ENCODE results near the gene GNAT2.

Gene GNAT2

DNA sequence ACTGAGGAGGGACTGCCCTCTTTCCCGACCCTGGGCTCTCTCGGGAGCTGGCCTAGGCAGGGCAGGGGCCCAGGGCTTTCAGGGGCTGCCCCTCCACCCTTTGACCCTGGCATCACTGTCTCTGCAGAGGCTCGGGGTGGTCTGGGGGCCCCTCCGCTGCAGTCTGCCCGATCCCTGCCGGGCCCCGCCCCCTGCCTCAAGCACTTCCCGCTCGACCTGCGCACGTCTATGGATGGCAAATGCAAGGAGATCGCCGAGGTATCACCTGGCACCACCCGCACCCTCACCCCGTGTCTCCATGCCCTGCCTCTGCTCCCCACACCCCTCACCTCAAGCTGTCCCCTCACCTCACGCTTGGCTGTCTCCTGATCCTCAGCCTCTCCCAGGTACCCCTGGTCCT is 5.8 kb upstream of the GNAT2 start:
- in situ Hi-C loops (cut with MboI; ENCODE audit: low pct_unique_long_range_greater_than_20kb, low sequenced_read_pairs, unreplicated experiment) = no loop called here
- no peak for DNase-seq (ENCODE audit: low spot score)
- TF ChIP-seq, protein P1, sequence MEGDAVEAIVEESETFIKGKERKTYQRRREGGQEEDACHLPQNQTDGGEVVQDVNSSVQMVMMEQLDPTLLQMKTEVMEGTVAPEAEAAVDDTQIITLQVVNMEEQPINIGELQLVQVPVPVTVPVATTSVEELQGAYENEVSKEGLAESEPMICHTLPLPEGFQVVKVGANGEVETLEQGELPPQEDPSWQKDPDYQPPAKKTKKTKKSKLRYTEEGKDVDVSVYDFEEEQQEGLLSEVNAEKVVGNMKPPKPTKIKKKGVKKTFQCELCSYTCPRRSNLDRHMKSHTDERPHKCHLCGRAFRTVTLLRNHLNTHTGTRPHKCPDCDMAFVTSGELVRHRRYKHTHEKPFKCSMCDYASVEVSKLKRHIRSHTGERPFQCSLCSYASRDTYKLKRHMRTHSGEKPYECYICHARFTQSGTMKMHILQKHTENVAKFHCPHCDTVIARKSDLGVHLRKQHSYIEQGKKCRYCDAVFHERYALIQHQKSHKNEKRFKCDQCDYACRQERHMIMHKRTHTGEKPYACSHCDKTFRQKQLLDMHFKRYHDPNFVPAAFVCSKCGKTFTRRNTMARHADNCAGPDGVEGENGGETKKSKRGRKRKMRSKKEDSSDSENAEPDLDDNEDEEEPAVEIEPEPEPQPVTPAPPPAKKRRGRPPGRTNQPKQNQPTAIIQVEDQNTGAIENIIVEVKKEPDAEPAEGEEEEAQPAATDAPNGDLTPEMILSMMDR (IDR thresholded peaks at IDR 0.05; ENCODE audit: extremely low read depth, insufficient read depth, missing control alignments) = no peak

DNA sequence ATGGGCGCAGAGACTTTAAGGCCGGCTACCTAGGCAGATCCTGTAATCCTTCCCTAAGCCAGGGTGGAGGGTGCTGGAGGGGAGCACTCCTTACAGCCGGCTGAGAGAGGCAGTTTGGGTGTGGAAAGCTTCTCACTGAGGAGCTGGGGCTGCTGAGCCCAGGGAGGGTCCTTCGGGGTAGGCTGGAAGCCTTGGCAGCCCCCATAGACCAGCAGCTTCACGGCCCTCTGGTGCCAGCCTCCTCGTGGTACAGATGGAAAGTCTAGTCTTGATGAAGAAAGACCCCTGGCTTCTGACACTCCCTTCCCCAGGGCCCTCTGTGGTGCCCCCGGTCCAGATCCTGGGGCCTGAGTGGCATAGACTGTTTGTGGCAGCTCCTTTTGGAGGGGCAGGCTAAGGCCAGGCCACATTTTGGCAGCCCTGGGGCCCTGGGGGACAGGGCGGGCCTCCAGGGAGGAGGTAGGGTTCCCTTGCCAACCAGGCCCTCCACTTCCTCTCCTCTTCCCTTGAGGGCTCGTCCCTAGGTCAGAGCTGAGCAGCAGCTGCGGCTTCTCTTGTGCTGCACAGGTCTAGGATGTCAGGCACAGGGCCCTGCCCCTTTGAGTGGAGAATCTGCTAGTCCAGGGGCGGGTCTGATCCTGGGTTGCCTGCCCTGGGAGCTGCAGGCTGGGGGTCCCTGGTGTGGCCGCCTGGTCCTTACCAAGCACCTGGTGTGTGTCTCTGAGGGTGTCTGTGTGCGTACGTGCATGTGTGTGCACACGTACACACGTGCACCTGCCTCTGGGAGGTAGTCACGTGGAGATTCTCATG is 5.0 kb upstream of the GNAT2 start:
- in situ Hi-C loops (cut with MboI; ENCODE audit: low pct_unique_long_range_greater_than_20kb, low sequenced_read_pairs, unreplicated experiment) = no loop called here
- TF ChIP-seq, protein P1 (IDR thresholded peaks at IDR 0.05; ENCODE audit: extremely low read depth, insufficient read depth, missing control alignments) = no peak
- DNase-seq (ENCODE audit: low spot score) = no peak

DNA sequence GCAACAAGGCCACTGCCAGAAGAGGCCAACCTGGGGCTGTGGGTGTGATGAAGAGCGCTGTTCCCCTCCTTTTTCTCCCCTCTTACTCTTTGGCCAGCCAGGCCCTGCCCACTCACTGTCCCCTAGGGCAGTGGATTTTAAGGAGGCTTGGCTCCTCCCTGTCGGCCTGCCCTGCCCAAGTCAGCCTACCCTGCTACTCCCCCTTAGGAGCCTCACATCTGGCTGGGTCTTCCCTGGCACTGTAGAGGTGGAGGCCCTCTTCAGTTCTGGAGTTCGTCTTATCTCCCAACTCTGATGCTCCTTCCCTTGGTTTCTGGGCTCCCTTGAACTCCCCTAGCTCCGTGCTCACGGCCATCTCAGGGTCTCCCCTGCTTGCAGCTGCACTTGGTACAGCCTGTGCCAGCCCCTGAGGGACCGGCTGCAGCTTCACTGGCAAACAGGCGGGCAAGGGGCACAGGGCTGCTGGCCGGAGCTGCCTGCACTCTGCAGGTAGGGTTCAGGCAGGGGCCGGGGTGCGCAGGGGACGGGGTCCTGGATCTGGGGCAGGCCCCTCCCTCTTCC is 4.3 kb upstream of the GNAT2 start:
- in situ Hi-C loops (cut with MboI; ENCODE audit: low pct_unique_long_range_greater_than_20kb, low sequenced_read_pairs, unreplicated experiment) = no loop called here
- TF ChIP-seq, protein P1 (IDR thresholded peaks at IDR 0.05; ENCODE audit: extremely low read depth, insufficient read depth, missing control alignments) = no peak
- DNase-seq (ENCODE audit: low spot score) = no peak

DNA sequence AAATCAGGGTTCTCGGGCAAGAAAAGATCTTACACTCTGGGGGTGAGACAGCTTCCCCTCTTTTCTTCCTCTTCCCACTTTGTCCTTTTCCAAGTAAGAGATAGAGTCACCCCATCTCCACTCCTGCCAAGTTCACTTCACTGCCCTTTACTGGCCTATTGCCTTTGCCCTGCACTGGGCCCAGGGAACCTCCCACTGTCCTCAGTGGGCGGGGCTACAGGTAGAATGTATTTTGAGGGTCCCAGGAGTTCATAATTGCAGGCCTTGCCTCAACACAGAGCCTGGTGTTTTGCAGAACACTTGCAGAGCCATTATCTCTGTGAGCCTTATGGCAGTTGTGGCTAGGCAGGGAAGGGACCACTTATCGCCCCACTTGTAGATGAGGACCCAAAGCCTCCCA is 3.5 kb upstream of the GNAT2 start:
- in situ Hi-C loops (cut with MboI; ENCODE audit: low pct_unique_long_range_greater_than_20kb, low sequenced_read_pairs, unreplicated experiment) = no loop called here
- TF ChIP-seq, protein P1 (IDR thresholded peaks at IDR 0.05; ENCODE audit: extremely low read depth, insufficient read depth, missing control alignments) = no peak
- DNase-seq (ENCODE audit: low spot score) = no peak

DNA sequence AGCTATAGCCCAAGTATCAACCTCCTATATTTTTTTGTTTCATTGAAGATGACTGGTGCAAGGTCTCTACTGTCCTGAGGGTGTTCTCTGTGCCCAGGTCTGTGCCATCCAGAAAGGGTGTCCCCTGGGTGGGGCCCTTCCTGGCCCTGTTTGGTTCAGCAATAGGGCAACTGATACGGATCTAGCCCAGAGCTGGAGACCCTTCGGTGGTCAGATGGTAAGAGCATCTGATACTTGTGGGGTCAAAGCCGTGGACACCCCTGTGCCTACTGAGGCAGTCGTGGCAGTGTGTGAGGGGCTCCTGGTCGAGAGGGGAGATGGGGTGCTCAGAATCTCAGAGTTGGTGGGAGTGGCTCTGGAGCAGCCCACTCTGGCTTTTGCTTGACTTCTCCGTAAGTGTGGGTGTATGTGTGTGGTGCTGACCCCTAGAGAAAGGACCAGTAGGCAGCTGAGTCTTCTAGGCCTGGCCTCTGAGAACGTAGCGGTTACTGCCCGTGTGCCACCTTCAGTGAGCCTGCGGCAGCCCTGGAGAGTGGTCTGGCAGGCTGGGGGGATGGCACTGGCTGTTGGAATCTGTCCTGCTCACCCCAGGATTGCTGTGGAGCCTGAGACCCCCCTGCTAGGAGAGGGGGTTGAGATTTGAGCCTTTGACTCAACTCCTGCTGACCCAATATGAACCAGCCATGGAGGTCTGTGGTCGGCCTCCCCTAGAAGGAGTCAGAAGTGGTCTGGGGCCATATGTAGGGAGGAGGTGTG is 2.9 kb upstream of the GNAT2 start:
- TF ChIP-seq, protein P1 (IDR thresholded peaks at IDR 0.05; ENCODE audit: extremely low read depth, insufficient read depth, missing control alignments) = no peak
- DNase-seq (ENCODE audit: low spot score) = no peak
- in situ Hi-C loops (cut with MboI; ENCODE audit: low pct_unique_long_range_greater_than_20kb, low sequenced_read_pairs, unreplicated experiment) = no loop called here

DNA sequence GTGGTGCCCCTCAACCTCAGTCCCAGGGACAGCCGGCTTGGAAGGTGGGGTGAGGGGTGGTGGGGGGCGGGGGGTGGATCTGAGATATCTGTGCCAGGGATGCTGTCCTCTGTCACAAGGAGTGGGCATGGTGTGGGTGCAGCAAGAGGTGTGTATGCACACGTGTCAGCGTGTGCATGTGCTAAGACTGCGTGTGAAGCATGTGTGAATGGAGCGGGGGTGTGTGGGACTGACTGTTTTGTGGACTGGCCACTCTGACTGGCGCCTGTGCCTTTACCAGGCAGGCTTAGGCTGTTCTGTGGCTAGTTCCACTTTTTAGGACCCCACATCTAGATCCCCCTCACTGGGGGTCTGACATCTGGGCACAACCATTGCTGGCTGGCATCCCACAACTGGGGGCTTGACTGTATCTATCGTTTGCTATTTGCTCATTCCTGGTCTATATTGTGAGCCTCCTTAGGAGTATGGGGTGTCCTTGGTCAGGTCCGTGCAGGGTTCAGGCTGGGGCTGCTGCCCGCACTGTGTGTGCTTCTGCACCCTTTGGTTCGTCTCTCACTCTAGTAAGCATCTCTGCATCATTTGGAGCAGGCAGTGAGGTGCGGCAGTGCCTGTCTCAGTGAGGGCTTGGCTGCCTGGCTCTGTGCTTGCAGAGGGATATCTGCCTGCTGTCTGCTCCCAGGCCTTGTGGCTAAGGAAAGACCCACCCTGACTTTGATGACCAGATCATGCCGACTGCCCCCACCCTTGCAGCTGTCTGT is 2.1 kb upstream of the GNAT2 start:
- no peak for DNase-seq (ENCODE audit: low spot score)
- TF ChIP-seq, protein P1 (IDR thresholded peaks at IDR 0.05; ENCODE audit: extremely low read depth, insufficient read depth, missing control alignments) = no peak
- in situ Hi-C loops (cut with MboI; ENCODE audit: low pct_unique_long_range_greater_than_20kb, low sequenced_read_pairs, unreplicated experiment) = no loop called here
